ENCODE measurements around the gene GABRR2.

GRCh38 chr6:89348372-89348771 is 33.3 kb upstream of the GABRR2 start:
- TF ChIP-seq POLR2A (IDR thresholded peaks at IDR 0.05), result no peak
- no peak for TF ChIP-seq CTCF (IDR thresholded peaks at IDR 0.05)
